HCT116 (cell line): ENCODE measurements around the gene IL17RE. TPM values are rescaled to one million over a fixed set of nuclear protein-coding genes. Genes with fewer than 3 reads are reported as not detected.

Source experiments
- ATAC-seq: fragments of 200-7000 bp; cut with Tn5 transposase; 2 replicates; pipeline ENCODE4 v1.9.1; 2020; ENCODE audit warnings: mild to moderate bottlenecking, moderate library complexity
- BruUV-seq: library from RNA; stranded (reverse); fragments of 400-500 nt; replicated peaks from 2 replicates; lab custom pipeline; 2021; lab: Mats Ljungman, UMichigan
- CTCF ChIA-PET: fragments of 300-600 bp; sonication (Branson Sonifier 250); formaldehyde crosslinking; loops from one replicate; lab custom pipeline; 2021; ENCODE audit warnings: antibody characterized with exemption; lab: Charles Lee
- POLR2A ChIA-PET: fragments of 300-600, 350-600 bp; sonication (Branson Sonifier 250); formaldehyde crosslinking; loops from one replicate; lab custom pipeline; 2021; ENCODE audit warnings: antibody characterized with exemption; lab: Charles Lee
- RAD21 ChIA-PET, 2 experiments: fragments of 300-600 bp; sonication (Branson Sonifier 250); formaldehyde crosslinking; loops; one replicate each; lab custom pipeline; 2023; ENCODE audit warnings: low total read pairs in 2 of 2; ENCODE audit not compliant: uncharacterized antibody in 2 of 2, unreplicated experiment in 2 of 2, low non-redundant PET in 1 of 2; lab: Charles Lee
- DNase-seq: peaks from one replicate; pipeline ENCODE4 v3.0.0-alpha.2; 2010; ENCODE audit warnings: low read depth, low spot score
- H2AFZ ChIP-seq: fragments of 200-600 bp; shearing (Covaris generic), sonication (generic); 2 replicates; pipeline ENCODE4 v1.6.1; 2017; ENCODE audit warnings: low read depth, mixed run types, mixed read lengths, antibody characterized with exemption, low read length; ENCODE audit not compliant: poor library complexity, severe bottlenecking
- H3K27ac ChIP-seq: 2 replicates; pipeline ENCODE4 v1.5.1; 2012; ENCODE audit warnings: low read depth, low read length
- H3K27me3 ChIP-seq: fragments of 200-600 bp; sonication (generic); 2 replicates; pipeline ENCODE4 v1.6.1; 2016; ENCODE audit warnings: mixed run types, low read length, mixed read lengths; ENCODE audit not compliant: insufficient read depth
- H3K36me3 ChIP-seq, 2 experiments: fragments of 200-500 bp in 1 of 2; fragments of 200-600 bp in 1 of 2; sonication (Bioruptor generic) in 1 of 2; sonication (generic) in 1 of 2; 2 replicates each; pipeline versions ENCODE4 v1.5.1 to v1.6.1; 2014 to 2016; ENCODE audit warnings: low read length in 2 of 2, inconsistent platforms in 1 of 2, mixed read lengths in 1 of 2, mixed run types in 1 of 2; ENCODE audit not compliant: insufficient read depth in 2 of 2, control insufficient read depth in 1 of 2
- H3K4me1 ChIP-seq, 2 experiments: fragments of 200-600 bp in 1 of 2; sonication (generic) in 1 of 2; 2 replicates each; pipeline versions ENCODE4 v1.5.1 to v1.6.1; 2012 to 2017; ENCODE audit warnings: low read length in 2 of 2, inconsistent platforms in 1 of 2, mild to moderate bottlenecking in 1 of 2, mixed read lengths in 1 of 2, mixed run types in 1 of 2, moderate library complexity in 1 of 2; ENCODE audit not compliant: insufficient read depth in 2 of 2, control insufficient read depth in 1 of 2
- H3K4me2 ChIP-seq: fragments of 200-600 bp; sonication (generic); 2 replicates; pipeline ENCODE4 v1.6.1; 2017; ENCODE audit warnings: mixed run types, low read length, mixed read lengths
- H3K4me3 ChIP-seq, 2 experiments: fragments of 200-600 bp in 1 of 2; sonication (generic) in 1 of 2; replicated peaks in 1 of 2; 2 replicates each; pipeline ENCODE4 v1.5.1; 2011 to 2016; ENCODE audit warnings: low read length in 2 of 2, control low read depth in 1 of 2, low read depth in 1 of 2, mild to moderate bottlenecking in 1 of 2, mixed read lengths in 1 of 2, mixed run types in 1 of 2
- H3K79me2 ChIP-seq: fragments of 200-600 bp; sonication (generic); 2 replicates; pipeline ENCODE4 v1.6.1; 2017; ENCODE audit warnings: mild to moderate bottlenecking, mixed run types, low read length, moderate library complexity, mixed read lengths; ENCODE audit not compliant: insufficient read depth
- H3K9ac ChIP-seq: fragments of 200-600 bp; sonication (generic); 2 replicates; pipeline ENCODE4 v1.6.1; 2016; ENCODE audit warnings: low read length, mixed read lengths
- H3K9me2 ChIP-seq: fragments of 200-600 bp; sonication (generic), shearing (Covaris generic); 2 replicates; pipeline ENCODE4 v1.6.1; 2017; ENCODE audit warnings: mixed run types, mild to moderate bottlenecking, moderate library complexity; ENCODE audit not compliant: insufficient read depth
- H3K9me3 ChIP-seq, 2 experiments: fragments of 200-500 bp in 1 of 2; fragments of 200-600 bp in 1 of 2; sonication (Bioruptor generic) in 1 of 2; sonication (generic) in 1 of 2; 2 replicates each; pipeline ENCODE4 v1.6.1; 2014 to 2017; ENCODE audit warnings: low read length in 2 of 2, mixed read lengths in 2 of 2, inconsistent platforms in 1 of 2, low read depth in 1 of 2, mild to moderate bottlenecking in 1 of 2, mixed run types in 1 of 2, moderate library complexity in 1 of 2; ENCODE audit not compliant: control insufficient read depth in 1 of 2, insufficient read depth in 1 of 2
- H4K20me1 ChIP-seq: fragments of 200-600 bp; sonication (generic), shearing (Covaris generic); 2 replicates; pipeline ENCODE4 v1.6.1; 2017; ENCODE audit warnings: mixed run types, mild to moderate bottlenecking, moderate library complexity; ENCODE audit not compliant: insufficient read depth
- ATF3 ChIP-seq: IDR thresholded peaks from 2 replicates; pipeline ENCODE4 v1.6.1; 2012
- CBX3 ChIP-seq: IDR thresholded peaks from 2 replicates; pipeline ENCODE4 v1.6.1; 2012; ENCODE audit warnings: low read depth
- CEBPB ChIP-seq: IDR thresholded peaks from 2 replicates; pipeline ENCODE4 v1.6.1; 2012; ENCODE audit warnings: low read depth
- CTCF ChIP-seq, 3 experiments: fragments of 200-600 bp in 1 of 3; sonication (generic) in 1 of 3; IDR thresholded peaks in 2 of 3; conservative IDR thresholded peaks in 1 of 3; 2 replicates each; pipeline ENCODE4 v1.5.1; 2012 to 2017; ENCODE audit warnings: low read depth in 2 of 3, low read length in 2 of 3, antibody characterized with exemption in 1 of 3, borderline replicate concordance in 1 of 3, control low read depth in 1 of 3, mild to moderate bottlenecking in 1 of 3, mixed read lengths in 1 of 3, mixed run types in 1 of 3, moderate library complexity in 1 of 3; ENCODE audit not compliant: insufficient read depth in 1 of 3
- EZH2 ChIP-seq: fragments of 200-600 bp; sonication (generic); IDR thresholded peaks from 2 replicates; pipeline ENCODE4 v1.6.1; 2017; ENCODE audit warnings: antibody characterized with exemption, mixed run types
- EZH2phosphoT487 ChIP-seq: fragments of 200-600 bp; IDR thresholded peaks from 2 replicates; pipeline ENCODE4 v1.6.1; 2018; ENCODE audit warnings: antibody characterized with exemption, borderline replicate concordance
- FOSL1 ChIP-seq: IDR thresholded peaks from 2 replicates; pipeline ENCODE4 v1.6.1; 2012; ENCODE audit warnings: low read depth
- JUND ChIP-seq: IDR thresholded peaks from 2 replicates; pipeline ENCODE4 v1.6.1; 2012
- POLR2A ChIP-seq: IDR thresholded peaks from 2 replicates; pipeline ENCODE4 v1.7.0; 2011; ENCODE audit warnings: borderline replicate concordance; ENCODE audit not compliant: insufficient read depth, insufficient read length; ENCODE audit errors: extremely low read depth
- POLR2AphosphoS5 ChIP-seq: IDR thresholded peaks from 2 replicates; pipeline ENCODE4 v1.6.1; 2011; ENCODE audit warnings: mild to moderate bottlenecking, low read depth, low read length, moderate library complexity
- RAD21 ChIP-seq: IDR thresholded peaks from 2 replicates; pipeline ENCODE4 v1.6.1; 2012; ENCODE audit warnings: low read depth, mild to moderate bottlenecking
- REST ChIP-seq: IDR thresholded peaks from 2 replicates; pipeline ENCODE4 v1.6.1; 2012; ENCODE audit warnings: low read depth
- SIN3A ChIP-seq: IDR thresholded peaks from 2 replicates; pipeline ENCODE4 v1.6.1; 2012; ENCODE audit warnings: low read depth
- SRF ChIP-seq: IDR thresholded peaks from 2 replicates; pipeline ENCODE4 v1.6.1; 2012; ENCODE audit warnings: low read depth
- TCF7L2 ChIP-seq: IDR thresholded peaks from 2 replicates; pipeline ENCODE4 v1.7.0; 2011; ENCODE audit warnings: borderline replicate concordance, inconsistent platforms; ENCODE audit not compliant: insufficient read depth, insufficient read length; ENCODE audit errors: extremely low read depth
- YY1 ChIP-seq: IDR thresholded peaks from 2 replicates; pipeline ENCODE4 v1.6.1; 2011; ENCODE audit warnings: low read length, low read depth, moderate library complexity, mild to moderate bottlenecking; ENCODE audit not compliant: insufficient replicate concordance; ENCODE audit errors: extremely low read depth
- ZBTB33 ChIP-seq: IDR thresholded peaks from 2 replicates; pipeline ENCODE4 v1.6.1; 2011; ENCODE audit warnings: mild to moderate bottlenecking, low read length, moderate library complexity; ENCODE audit not compliant: insufficient replicate concordance; ENCODE audit errors: extremely low read depth
- ZFX ChIP-seq: fragments of 450-650 bp; IDR thresholded peaks from 2 replicates; pipeline ENCODE4 v1.6.1; 2017
- ZNF274 ChIP-seq: fragments of 200-500 bp; sonication (Bioruptor generic); IDR thresholded peaks from 2 replicates; pipeline ENCODE4 v1.6.1; 2014; ENCODE audit warnings: mild to moderate bottlenecking, low read depth, low read length, inconsistent platforms
- intact Hi-C: fragments of 100-400 bp; cut with micrococcal nuclease; formaldehyde crosslinking; loops from 2 replicates; pipeline ENCODE4 v1.10.0; 2022
- total RNA-seq: library from RNA; stranded (reverse); gene quantifications from one replicate; pipeline ENCODE4 v1.2.1, GENCODE V29; 2021; ENCODE audit not compliant: unreplicated experiment

IL17RE gene
- total RNA-seq, 1 experiment from 2014 or later, result 14.3 TPM

GRCh38 chr3:9914559-9915253 lies 12.1 kb downstream of the IL17RE start:
- Histone ChIP-seq H3K9ac (no peak overlapping the region), H3K4me2 (no peak overlapping the region), H3K27me3 (no peaks in the 10 kb centered on the region), H4K20me1 (no peaks in the 10 kb centered on the region), H3K9me3 (no peaks in the 10 kb centered on the region), H3K27ac (no peak overlapping the region), H3K4me3 (no peak overlapping the region), H2AFZ (no peak overlapping the region), H3K36me3 (no peaks in the 10 kb centered on the region), H3K4me1 (peaks cover 6 to 18% of the 10 kb centered on the region in 2 experiments; a peak in 3 of 4 replicates), H3K9me2 (no peaks in the 10 kb centered on the region), H3K79me2 (no peaks in the 10 kb centered on the region)
- DNase-seq, result no peak
- ATAC-seq, result no peak
- BruUV-seq, result no TSS peak
- ChIA-PET CTCF (no interaction called here), RAD21 (no interaction called here), POLR2A (no interaction called here)
- TF ChIP-seq ATF3, result no peak
- no peak for TF ChIP-seq CEBPB
- TF ChIP-seq SRF, result no peak
- TF ChIP-seq POLR2A, result no peak
- no peak for TF ChIP-seq FOSL1
- TF ChIP-seq POLR2AphosphoS5, result no peak
- no peak for TF ChIP-seq TCF7L2
- no peak for TF ChIP-seq SIN3A
- TF ChIP-seq ZBTB33, result no peak
- no peak for TF ChIP-seq CBX3
- TF ChIP-seq EZH2phosphoT487, result no peak
- TF ChIP-seq REST, result no peak
- TF ChIP-seq ZFX, result no peak
- no peak for TF ChIP-seq JUND
- TF ChIP-seq RAD21, result no peak
- no peak for TF ChIP-seq CTCF (IDR thresholded peaks at IDR 0.05 in 2 of 3, conservative IDR thresholded peaks at IDR 0.05 in 1 of 3; ENCODE audit: borderline replicate concordance in 1 of 3, insufficient read depth in 1 of 3, low read depth in 2 of 3, low read length in 2 of 3)
- TF ChIP-seq YY1, result no peak
- no peak for TF ChIP-seq EZH2
- no peak for TF ChIP-seq ZNF274
- intact Hi-C loops, result no loop called here
